Panc1 (cell line): Measurements from ENCODE around the gene HCN3. TPM values are rescaled to one million over a fixed set of nuclear protein-coding genes. Genes with fewer than 3 reads are reported as not detected.
"Not testable (repeated sequence)": the region's sequence is repeated elsewhere in the genome, so short reads cannot be mapped to it uniquely, and the experiment has no call there.

ENCODE experiments used
- ATAC-seq: fragments of 200-7000 bp; cut with Tn5 transposase; 2 replicates; pipeline ENCODE4 v1.9.1; 2020; ENCODE audit warnings: mild to moderate bottlenecking, moderate library complexity
- BruUV-seq: library from RNA; stranded (reverse); fragments of 400-500 nt; replicated peaks from 2 replicates; lab custom pipeline; 2021; lab: Mats Ljungman, UMichigan
- CTCF ChIA-PET: fragments of 300-600 bp; sonication (Branson Sonifier 250); formaldehyde crosslinking; loops from one replicate; lab custom pipeline; 2022; ENCODE audit warnings: antibody characterized with exemption; lab: Charles Lee
- POLR2A ChIA-PET: fragments of 300-600 bp; sonication (Branson Sonifier 250); formaldehyde crosslinking; loops from one replicate; lab custom pipeline; 2022; ENCODE audit warnings: antibody characterized with exemption; lab: Charles Lee
- DNase-seq: peaks from one replicate; pipeline ENCODE4 v3.0.0-alpha.2; 2010; ENCODE audit warnings: low read depth, low spot score
- H3K27ac ChIP-seq: 2 replicates; pipeline ENCODE4 v1.5.1; 2011; ENCODE audit warnings: mild to moderate bottlenecking, low read length, inconsistent platforms
- H3K27me3 ChIP-seq: fragments of 200-500 bp; sonication (Bioruptor generic); 2 replicates; pipeline ENCODE4 v1.6.0; 2014; ENCODE audit warnings: low read length, inconsistent platforms; ENCODE audit not compliant: control insufficient read depth, insufficient read depth
- H3K36me3 ChIP-seq: fragments of 200-500 bp; sonication (Bioruptor generic); 2 replicates; pipeline ENCODE4 v1.5.1; 2014; ENCODE audit warnings: inconsistent platforms, mild to moderate bottlenecking, low read length, moderate library complexity; ENCODE audit not compliant: control insufficient read depth, insufficient read depth
- H3K4me1 ChIP-seq: 2 replicates; pipeline ENCODE4 v1.5.1; 2011; ENCODE audit warnings: inconsistent platforms, mild to moderate bottlenecking, low read length, moderate library complexity; ENCODE audit not compliant: control insufficient read depth, insufficient read depth
- H3K4me3 ChIP-seq, 2 experiments: 2 replicates each; pipeline ENCODE4 v1.5.1; 2011 to 2012; ENCODE audit warnings: low read depth in 2 of 2, low read length in 2 of 2, mild to moderate bottlenecking in 2 of 2, inconsistent platforms in 1 of 2, moderate library complexity in 1 of 2
- H3K9me3 ChIP-seq: fragments of 200-500 bp; sonication (Bioruptor generic); 2 replicates; pipeline ENCODE4 v1.5.1; 2014; ENCODE audit warnings: low read depth, mild to moderate bottlenecking, inconsistent platforms, low read length, moderate library complexity; ENCODE audit not compliant: control insufficient read depth, insufficient read depth
- CTCF ChIP-seq: fragments of 450-650 bp; IDR thresholded peaks from 2 replicates; pipeline ENCODE4 v1.5.1; 2017; ENCODE audit warnings: mild to moderate bottlenecking
- POLR2AphosphoS5 ChIP-seq: IDR thresholded peaks from 2 replicates; pipeline ENCODE4 v1.6.1; 2012; ENCODE audit warnings: mild to moderate bottlenecking, low read depth, low read length, moderate library complexity
- REST ChIP-seq, 2 experiments: IDR thresholded peaks; 2 replicates each; pipeline ENCODE4 v1.6.1; 2011 to 2012; ENCODE audit warnings: low read depth in 2 of 2, control low read depth in 1 of 2, low read length in 1 of 2, mild to moderate bottlenecking in 1 of 2, moderate library complexity in 1 of 2; ENCODE audit not compliant: insufficient read depth in 1 of 2
- SIN3A ChIP-seq: IDR thresholded peaks from 2 replicates; pipeline ENCODE4 v1.6.1; 2012; ENCODE audit warnings: low read depth, mild to moderate bottlenecking, low read length, moderate library complexity, borderline replicate concordance; ENCODE audit not compliant: insufficient read depth
- TCF7L2 ChIP-seq: IDR thresholded peaks from 2 replicates; pipeline ENCODE4 v1.6.1; 2011; ENCODE audit warnings: mild to moderate bottlenecking, low read depth, low read length, inconsistent platforms
- in situ Hi-C: cut with HindIII; loops from 2 replicates; pipeline ENCODE4 v1.10.0; 2016; ENCODE audit warnings: low sequenced_read_pairs, low pct_unique_long_range_greater_than_20kb
- intact Hi-C: fragments of 100-400 bp; cut with micrococcal nuclease; formaldehyde crosslinking; loops from one replicate; pipeline ENCODE4 v1.10.0; 2022; ENCODE audit not compliant: unreplicated experiment
- total RNA-seq: library from RNA; stranded (reverse); gene quantifications from one replicate; pipeline ENCODE4 v1.2.1, GENCODE V29; 2021; ENCODE audit not compliant: unreplicated experiment

The HCN3 gene
- total RNA-seq, 1 experiment from 2014 or later, result 7.8 TPM

GRCh38 chr1:155244368-155245162 lies 32.7 kb upstream of the HCN3 start:
- CTCF ChIA-PET, result interaction anchor here (1.2 kb wide), 1 partner anchor 9 kb away, joined by 3 read pairs; no protein-coding TSS in a partner anchor
- H3K4me1 ChIP-seq, result peaks cover 24% of the 10 kb centered on the region
- ATAC-seq (peak; percentile 95), DNase-seq (peak; percentile 95)
- no peaks in the 10 kb centered on the region for H3K27me3 ChIP-seq
- H3K9me3 ChIP-seq, result no peaks in the 10 kb centered on the region
- H3K4me3 ChIP-seq, result peak overlapping the region; percentile 60 to 85
- TF ChIP-seq SIN3A (peak; percentile 65; the same call in 1 of the 2 replicates), REST (IDR thresholded peaks at IDR 0.05; ENCODE audit: insufficient read depth in 1 of 2, low read depth in 2 of 2, low read length in 1 of 2) (peak in 1 of 2 experiments; percentile 22; a peak in 1 of 4 replicates), TCF7L2 (peak; percentile 81), CTCF (no peak), POLR2AphosphoS5 (peak; percentile 97)
- in situ Hi-C loops, result no loop called here
- intact Hi-C loops, result no loop called here
- BruUV-seq, result no TSS peak
- POLR2A ChIA-PET, result interaction anchor here (0.7 kb wide), 1 partner anchor 35 kb away, joined by 6 read pairs; no protein-coding TSS in a partner anchor
- H3K27ac ChIP-seq, result peak overlapping the region; percentile 95
- no peaks in the 10 kb centered on the region for H3K36me3 ChIP-seq

- intact Hi-C loops (no loop called here), in situ Hi-C loops (no loop called here)
- Histone ChIP-seq H3K36me3 (no peaks in the 10 kb centered on the region), H3K27me3 (no peaks in the 10 kb centered on the region), H3K4me3 (peak overlapping the region; percentile 60 to 85), H3K4me1 (peaks cover 24% of the 10 kb centered on the region), H3K27ac (peak overlapping the region; percentile 95), H3K9me3 (no peaks in the 10 kb centered on the region)
- no TSS peak for BruUV-seq
- TF ChIP-seq TCF7L2 (no peak), CTCF (no peak), REST (IDR thresholded peaks at IDR 0.05; ENCODE audit: insufficient read depth in 1 of 2, low read depth in 2 of 2, low read length in 1 of 2) (no peak), SIN3A (no peak), POLR2AphosphoS5 (no peak)
- ChIA-PET POLR2A (interaction anchor here (0.7 kb wide), 1 partner anchor 35 kb away, joined by 6 read pairs; no protein-coding TSS in a partner anchor), CTCF (interaction anchor here (1.2 kb wide), 1 partner anchor 8 kb away, joined by 3 read pairs; no protein-coding TSS in a partner anchor)
- DNase-seq (no peak), ATAC-seq (no peak)
Observed at GRCh38 chr1:155245163-155245524, 32.1 kb upstream of the HCN3 start.

- H3K9me3 ChIP-seq, ATAC-seq, H3K36me3 ChIP-seq, intact Hi-C loops, DNase-seq, CTCF ChIA-PET, H3K4me3 ChIP-seq, H3K27ac ChIP-seq, in situ Hi-C loops, H3K27me3 ChIP-seq, BruUV-seq: not testable (repeated sequence)
- POLR2A ChIA-PET, result interaction anchor here (0.6 kb wide), 1 partner anchor 51 kb away, joined by 6 read pairs; no protein-coding TSS in a partner anchor
- peaks cover 21% of the 10 kb centered on the region for H3K4me1 ChIP-seq
Observed at GRCh38 chr1:155246796-155247195, 30.5 kb upstream of the HCN3 start.
